ENCODE measurements around the gene LAMA2.

The LAMA2 gene

GRCh38 chr6:129188795-129189194 is 305.9 kb downstream of the LAMA2 start:
- DNase-seq = peak; percentile 24

- DNase-seq = no peak
Observed at GRCh38 chr6:129189266-129189665, 306.3 kb downstream of the LAMA2 start.

- no peak for DNase-seq
Observed at GRCh38 chr6:129191235-129191634, 308.3 kb downstream of the LAMA2 start.

GRCh38 chr6:129192458-129192989 is 309.6 kb downstream of the LAMA2 start:
- no peak for DNase-seq

GRCh38 chr6:129194306-129194941 is 311.5 kb downstream of the LAMA2 start:
- no peak for DNase-seq

- no peak for DNase-seq
Observed at GRCh38 chr6:129195161-129195560, 312.2 kb downstream of the LAMA2 start.

GRCh38 chr6:129195643-129196042 is 312.7 kb downstream of the LAMA2 start:
- no peak for DNase-seq

- no peak for DNase-seq
Observed at GRCh38 chr6:129197154-129197553, 314.2 kb downstream of the LAMA2 start.

GRCh38 chr6:129200151-129200550 is 317.2 kb downstream of the LAMA2 start:
- no peak for DNase-seq

- peak; percentile 53 for DNase-seq
Observed at GRCh38 chr6:129203190-129203900, 320.4 kb downstream of the LAMA2 start.

- no peak for DNase-seq
Observed at GRCh38 chr6:129206821-129207220, 323.9 kb downstream of the LAMA2 start.

GRCh38 chr6:129207832-129208231 is 324.9 kb downstream of the LAMA2 start:
- no peak for DNase-seq

- DNase-seq = no peak
Observed at GRCh38 chr6:129208415-129209034, 325.6 kb downstream of the LAMA2 start.

GRCh38 chr6:129209355-129209754 is 326.4 kb downstream of the LAMA2 start:
- DNase-seq = peak; percentile 21

GRCh38 chr6:129210684-129211083 is 327.7 kb downstream of the LAMA2 start:
- no peak for DNase-seq

GRCh38 chr6:129211626-129212025 is 328.7 kb downstream of the LAMA2 start:
- DNase-seq = no peak

- DNase-seq = peak; percentile 14
Observed at GRCh38 chr6:129212081-129212480, 329.1 kb downstream of the LAMA2 start.

- no peak for DNase-seq
Observed at GRCh38 chr6:129215246-129215645, 332.3 kb downstream of the LAMA2 start.

GRCh38 chr6:129215916-129216520 is 333.1 kb downstream of the LAMA2 start:
- DNase-seq = no peak

GRCh38 chr6:129217701-129218100 is 334.8 kb downstream of the LAMA2 start:
- no peak for DNase-seq

GRCh38 chr6:129233458-129234134 is 350.7 kb downstream of the LAMA2 start:
- no peak for DNase-seq

- DNase-seq = no peak
Observed at GRCh38 chr6:129235167-129236000, 352.4 kb downstream of the LAMA2 start.

Measured in fibroblast of skin of right biceps (primary cell).